ENCODE measurements around the gene GNAL.

- TF ChIP-seq SIN3A (IDR thresholded peaks at IDR 0.05; ENCODE audit: borderline replicate concordance, insufficient read depth, low read depth, low read length) = no peak
- TF ChIP-seq CTCF (IDR thresholded peaks at IDR 0.05) = no peak
- no peak for TF ChIP-seq POLR2AphosphoS5 (IDR thresholded peaks at IDR 0.05; ENCODE audit: low read depth, low read length)
Observed at GRCh38 chr18:11844436-11844835, 155.4 kb downstream of the GNAL start.

All from Panc1 (cell line).